ENCODE measurements around the gene SCG2.
A peak's percentile ranks its signal among the peaks of the same experiment; 100 is the strongest.

SCG2 gene, protein sequence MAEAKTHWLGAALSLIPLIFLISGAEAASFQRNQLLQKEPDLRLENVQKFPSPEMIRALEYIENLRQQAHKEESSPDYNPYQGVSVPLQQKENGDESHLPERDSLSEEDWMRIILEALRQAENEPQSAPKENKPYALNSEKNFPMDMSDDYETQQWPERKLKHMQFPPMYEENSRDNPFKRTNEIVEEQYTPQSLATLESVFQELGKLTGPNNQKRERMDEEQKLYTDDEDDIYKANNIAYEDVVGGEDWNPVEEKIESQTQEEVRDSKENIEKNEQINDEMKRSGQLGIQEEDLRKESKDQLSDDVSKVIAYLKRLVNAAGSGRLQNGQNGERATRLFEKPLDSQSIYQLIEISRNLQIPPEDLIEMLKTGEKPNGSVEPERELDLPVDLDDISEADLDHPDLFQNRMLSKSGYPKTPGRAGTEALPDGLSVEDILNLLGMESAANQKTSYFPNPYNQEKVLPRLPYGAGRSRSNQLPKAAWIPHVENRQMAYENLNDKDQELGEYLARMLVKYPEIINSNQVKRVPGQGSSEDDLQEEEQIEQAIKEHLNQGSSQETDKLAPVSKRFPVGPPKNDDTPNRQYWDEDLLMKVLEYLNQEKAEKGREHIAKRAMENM

DNA sequence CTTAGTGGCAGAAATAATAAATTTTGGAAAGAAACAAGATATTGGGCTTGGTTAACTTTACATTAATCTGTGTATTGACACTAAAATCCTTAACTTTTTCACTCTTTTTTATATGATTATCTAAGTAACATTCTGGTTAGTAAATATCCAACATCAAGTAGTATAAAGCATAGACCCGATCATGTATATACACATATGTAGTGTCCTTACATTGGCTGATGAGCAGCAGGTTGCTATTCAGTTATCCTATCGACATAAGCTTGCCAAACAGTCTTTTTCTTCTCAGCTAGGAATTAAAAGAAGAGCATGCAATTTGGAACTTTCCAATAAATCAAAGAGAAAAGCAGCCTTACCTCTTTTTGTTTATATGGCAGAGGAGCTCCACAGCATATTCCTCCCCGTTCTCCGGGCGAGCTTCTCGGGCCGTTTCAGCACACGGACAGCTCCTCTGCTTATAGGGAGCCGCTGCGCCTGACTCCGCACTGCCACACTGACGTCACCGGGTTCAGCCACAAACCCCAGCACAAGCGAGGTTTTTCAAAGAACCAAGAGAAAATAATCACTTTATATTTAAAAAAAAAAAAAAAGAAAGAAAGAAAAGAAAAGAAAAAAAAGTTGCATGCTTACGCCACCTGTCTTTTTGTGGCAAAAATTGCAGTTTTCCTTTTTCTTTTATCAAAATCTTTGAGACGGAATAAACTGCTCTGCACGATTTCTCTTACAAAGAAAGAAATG, at the start of gene SCG2:
Gene SCG2 (minus strand): TSS at position 430 of the 735 bp plus-strand sequence. CDS start 3,079 bp downstream, outside the sequence.
- DNase-seq: peak; percentile 60 to 93 (median 80)
- intact Hi-C loops (cut with DNase I): no loop called here

DNA sequence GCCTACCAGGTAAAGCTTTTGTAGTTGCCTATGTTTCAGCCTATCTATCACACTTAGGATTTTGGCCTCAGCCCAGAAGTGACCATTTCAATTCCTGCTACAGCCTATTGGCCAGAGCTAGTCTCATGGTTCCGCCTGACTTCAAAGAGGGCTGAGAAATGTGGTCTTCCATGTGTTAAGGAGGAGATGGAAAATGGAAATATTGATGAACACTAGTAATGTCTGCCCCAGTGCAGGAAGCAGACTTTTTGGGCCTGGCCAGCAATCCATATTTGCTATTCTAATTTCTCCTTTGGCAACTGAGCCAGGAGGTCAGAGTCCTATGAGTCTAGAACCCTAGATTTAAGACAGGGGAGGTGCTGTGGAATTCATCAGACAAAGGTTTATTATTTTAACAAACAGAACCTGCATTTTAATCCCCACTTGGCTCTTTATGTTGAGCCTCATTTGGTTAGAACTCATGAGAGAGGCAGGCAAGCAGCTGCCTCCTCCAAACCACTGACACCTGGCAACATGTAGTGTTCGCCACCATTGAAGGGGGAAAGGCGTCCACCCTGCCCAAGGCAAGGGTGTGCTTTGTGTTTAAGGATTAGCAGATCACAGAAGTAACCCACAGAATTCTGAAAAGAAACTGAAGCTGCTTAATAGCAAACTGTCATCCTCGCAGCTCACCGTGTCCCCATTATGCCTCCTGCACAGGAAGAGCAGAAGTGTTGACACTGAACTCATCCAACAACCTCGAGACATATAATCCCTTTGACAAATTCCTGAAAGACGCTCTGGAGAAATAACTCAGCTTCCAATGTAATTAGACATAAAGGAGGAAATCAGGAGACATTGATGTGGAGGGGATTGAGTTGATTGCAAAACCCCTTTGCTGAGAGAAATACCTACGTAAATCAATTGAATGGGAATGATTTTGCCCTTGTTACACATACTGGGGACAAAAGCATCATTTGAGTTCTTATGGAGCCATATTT, 47.7 kb upstream of the SCG2 start:
- intact Hi-C loops (cut with DNase I): no loop called here
- peak in 23 of 42 donors; percentile 1 to 58 (median 23) for DNase-seq

DNA sequence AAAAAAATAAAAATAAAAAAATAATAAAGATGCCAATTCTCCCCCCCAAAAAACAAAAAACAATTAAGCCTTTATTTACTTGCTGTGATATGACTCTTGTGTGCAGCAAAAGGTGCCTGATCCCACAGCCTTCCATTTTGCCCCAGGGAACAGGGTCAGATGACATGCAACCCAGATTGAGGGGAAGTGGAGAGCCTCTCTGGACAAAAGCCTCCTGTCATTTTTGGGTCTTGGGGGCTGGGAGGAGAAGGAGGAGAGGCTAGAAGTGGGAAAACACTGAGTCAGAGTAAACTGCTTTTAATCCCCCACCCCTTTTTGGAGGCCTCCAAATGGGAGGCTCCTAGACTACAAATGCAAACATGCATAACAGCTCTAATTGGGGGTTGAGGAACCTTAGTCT, 46.6 kb upstream of the SCG2 start:
- intact Hi-C loops (cut with DNase I): no loop called here
- no peak for DNase-seq

DNA sequence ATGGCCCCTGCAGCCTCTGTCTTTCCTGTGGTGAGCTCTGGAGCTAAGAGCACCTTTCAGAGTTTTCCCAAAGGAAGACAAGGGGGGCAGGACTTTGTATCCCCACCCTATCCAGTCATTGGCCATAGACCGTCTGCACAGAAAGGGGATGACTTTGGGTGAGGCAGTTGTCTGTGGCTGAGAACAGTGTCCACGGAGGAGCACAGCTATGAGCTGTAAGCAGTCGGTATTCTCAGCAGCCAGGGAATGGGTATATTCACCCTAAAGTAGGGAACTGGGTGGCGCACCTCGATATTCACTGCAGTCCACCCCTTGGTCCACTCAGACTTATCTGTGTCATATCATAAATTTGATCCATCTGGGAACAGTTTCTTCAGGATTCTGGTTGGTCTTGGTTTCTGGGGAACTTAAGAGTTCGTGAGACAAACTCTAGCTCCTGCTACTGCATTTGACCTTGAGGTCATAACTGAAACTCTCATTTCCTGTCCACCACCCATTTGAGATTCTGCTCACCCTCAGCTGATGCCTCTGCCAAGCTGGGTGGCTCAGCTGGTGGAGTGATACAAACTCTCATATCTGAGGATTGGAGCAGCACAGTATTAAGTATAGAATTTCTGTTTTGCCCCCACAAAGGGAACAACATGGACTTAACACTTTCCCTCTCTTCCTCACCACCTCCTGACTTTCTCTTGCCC, 45.2 kb upstream of the SCG2 start:
- DNase-seq: no peak
- intact Hi-C loops (cut with DNase I): no loop called here

DNA sequence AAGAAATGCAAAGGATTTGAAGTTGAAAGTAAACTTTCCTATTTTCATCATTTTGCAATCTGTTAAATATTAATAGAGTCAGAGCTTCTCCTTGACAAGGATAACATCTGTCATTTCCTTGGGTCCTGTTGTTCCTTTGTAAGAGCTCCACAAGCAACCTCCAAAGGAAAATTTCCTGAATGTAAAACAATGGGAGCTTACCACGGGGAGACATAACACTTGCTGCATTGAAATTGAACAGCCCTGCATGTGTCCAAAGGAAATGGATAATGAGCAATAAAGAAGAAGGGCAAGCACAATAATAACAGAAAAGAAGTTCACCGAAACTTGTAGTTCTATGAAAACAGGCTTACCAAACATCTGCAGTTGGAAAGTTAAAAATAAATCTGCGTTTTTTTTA, 42.0 kb upstream of the SCG2 start:
- DNase-seq: no peak
- intact Hi-C loops (cut with DNase I): no loop called here

DNA sequence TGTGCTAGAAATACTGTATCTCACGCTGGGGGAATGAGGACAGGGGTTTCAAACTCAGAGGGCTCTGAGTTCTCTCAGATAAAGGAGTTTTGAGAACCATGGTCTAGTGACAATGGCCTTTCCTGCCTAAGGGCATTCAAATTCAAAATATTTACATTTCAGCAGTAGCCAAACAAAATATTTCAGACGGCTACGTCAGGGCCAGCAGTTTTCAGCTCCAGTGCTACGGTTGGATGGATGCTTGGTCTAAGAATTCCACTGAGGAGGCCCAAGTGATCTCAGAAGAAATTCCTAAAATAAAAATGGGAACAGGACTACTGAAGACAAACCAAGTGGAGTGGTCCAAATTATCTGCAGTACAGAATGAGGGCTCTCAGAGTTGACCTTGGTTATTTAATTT, 41.1 kb upstream of the SCG2 start:
- no peak for DNase-seq
- intact Hi-C loops (cut with DNase I): no loop called here

DNA sequence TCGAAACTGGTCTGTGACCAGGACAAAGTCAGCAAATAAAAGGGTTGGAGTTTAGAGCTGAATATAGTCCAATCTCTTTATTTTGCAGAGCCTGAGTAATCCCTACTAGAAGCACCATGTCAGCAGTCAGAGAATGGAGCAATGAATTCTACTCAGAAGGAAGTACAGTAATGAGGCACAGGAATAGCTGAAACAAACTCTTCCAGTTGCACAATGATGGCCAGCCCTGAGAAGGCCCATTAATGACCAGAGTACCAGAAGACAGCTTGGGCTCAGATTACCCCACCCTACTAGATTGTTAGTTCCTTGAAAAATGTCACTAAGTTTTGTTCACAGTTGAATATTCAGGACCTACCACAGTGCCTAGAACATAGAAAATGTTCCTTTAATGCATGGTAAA, 40.3 kb upstream of the SCG2 start:
- intact Hi-C loops (cut with DNase I): no loop called here
- no peak for DNase-seq

DNA sequence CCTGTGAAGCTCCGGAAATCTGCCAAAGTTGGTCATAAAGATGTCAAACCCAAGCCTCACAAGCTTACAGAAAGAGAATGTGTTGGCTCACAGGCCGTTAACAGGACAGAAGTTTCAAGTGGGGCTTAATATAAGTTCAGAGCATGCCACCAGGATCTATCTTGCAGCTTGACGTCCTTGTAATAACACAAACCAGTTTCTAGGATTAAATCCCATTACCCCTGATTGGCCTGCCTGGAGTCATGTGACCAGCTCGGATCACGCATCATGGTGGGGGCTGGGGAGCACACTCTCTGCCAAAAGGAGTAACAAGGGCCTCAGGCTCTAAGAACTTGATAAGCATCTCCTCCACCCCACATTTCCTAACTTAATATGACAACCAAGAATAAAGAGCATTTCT, 38.9 kb upstream of the SCG2 start:
- DNase-seq: no peak
- intact Hi-C loops (cut with DNase I): no loop called here

DNA sequence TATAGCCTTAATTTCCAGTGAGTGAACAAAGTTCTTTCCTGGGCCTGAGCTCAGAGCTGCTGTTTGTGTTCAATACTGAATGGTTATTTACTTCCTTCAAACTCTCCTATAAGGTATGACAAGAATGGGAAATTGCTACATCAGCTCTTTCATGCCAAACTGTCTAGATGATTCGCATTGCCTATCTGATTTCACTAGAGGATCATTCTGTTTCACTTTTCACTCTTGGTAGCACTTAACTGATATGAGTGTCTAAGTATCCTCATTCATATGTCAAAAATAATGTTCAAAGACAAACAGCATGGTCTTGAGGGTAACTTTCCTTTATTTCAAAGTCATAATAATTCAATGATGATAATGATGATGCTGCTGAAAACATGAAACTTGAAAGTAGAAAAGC, 32.9 kb upstream of the SCG2 start:
- no peak for DNase-seq
- intact Hi-C loops (cut with DNase I): no loop called here

DNA sequence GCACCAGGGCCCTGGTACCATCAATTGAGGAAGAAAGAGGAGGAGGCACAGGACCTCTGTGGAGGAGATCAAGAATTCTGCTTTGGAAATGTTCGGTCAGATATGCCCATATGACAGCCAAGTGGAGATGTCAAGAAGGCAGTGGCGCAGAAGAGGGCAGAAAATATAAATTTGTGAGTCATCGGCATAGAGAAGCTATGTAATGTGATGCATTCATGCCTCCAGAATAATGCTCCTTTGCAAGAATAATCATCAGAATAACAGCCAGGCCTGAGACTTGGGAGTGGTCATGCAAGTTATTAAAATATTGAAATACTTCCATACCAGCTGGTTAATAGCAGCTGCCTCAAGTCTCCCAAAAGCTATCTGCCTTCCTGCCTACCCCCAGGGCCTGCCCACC, 32.1 kb upstream of the SCG2 start:
- intact Hi-C loops (cut with DNase I): no loop called here
- no peak for DNase-seq

DNA sequence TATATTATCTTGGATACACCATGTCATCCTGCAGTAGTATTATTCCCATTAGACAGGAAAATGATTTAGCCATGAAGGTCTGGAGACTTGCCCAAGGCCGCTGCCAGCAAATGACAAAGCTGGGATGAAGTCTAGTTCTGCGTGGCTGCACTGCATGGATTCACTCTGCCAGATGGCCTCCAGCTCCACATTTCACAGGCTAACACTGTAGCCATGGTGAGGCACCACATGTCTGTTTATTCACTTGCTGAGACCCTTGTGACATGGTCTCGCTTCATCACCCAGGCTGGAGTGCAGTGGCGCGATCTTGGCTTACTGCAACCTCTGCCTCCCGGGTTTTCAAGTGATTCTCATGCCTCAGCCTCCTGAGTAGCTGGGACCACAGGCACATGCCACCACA, 31.5 kb upstream of the SCG2 start:
- intact Hi-C loops (cut with DNase I): no loop called here
- DNase-seq: no peak

DNA sequence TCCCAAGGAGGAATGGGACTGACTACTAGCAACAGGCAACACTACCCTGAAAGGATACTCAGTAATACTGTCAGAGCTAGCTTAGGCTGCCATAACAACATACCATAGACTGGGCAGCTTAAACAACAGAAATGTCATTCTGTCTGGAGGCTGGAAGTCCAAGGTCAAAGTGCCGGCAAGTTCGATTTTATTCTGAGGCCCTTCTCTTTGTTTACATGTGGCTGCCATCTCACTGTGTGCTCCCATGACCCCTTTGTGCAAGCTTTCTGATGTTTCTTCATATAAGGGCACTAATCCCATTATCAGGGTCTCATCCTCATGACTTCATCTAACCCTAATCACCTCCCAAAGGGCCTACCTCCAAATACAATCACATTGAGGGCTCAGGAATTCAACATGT, 30.7 kb upstream of the SCG2 start:
- intact Hi-C loops (cut with DNase I): no loop called here
- no peak for DNase-seq

DNA sequence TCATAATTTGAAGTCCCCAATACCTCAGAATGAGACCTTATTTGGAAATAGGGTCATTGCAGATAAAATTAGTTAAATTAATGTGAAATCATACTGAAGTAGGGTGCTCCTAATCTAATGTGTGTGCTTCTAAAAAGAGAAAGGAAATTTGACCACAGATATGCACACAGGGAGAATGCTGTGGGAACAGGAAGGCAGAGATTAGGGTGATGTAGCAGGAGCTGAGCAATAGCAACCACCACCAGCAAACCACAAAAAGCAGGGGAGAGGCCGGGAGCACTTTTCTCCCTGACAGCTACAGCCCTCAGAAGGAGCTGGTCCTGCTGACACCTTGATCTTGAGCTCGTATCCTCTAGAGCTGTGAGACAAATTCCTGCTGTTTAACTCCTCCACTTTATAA, 24.6 kb upstream of the SCG2 start:
- intact Hi-C loops (cut with DNase I): no loop called here
- DNase-seq: no peak

DNA sequence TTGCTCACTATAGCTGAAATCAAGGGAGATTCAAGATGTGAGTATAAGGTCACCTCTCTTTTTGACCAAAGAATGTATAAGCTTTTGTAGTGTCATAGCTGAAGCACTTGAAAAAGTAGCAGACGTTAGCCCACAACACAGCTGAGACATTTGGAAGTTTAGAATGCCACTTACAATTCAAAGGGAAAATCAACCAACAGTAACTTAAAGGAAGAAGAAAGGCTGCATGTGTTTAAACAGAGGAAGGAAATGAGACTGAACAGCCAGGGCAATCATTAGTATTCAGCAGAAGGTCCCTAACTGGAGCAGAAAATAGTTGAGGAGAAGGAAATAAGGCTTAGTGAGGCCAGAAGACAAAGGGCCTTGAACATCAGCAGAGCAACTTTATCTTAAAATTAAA, 23.5 kb upstream of the SCG2 start:
- intact Hi-C loops (cut with DNase I): no loop called here
- DNase-seq: no peak

DNA sequence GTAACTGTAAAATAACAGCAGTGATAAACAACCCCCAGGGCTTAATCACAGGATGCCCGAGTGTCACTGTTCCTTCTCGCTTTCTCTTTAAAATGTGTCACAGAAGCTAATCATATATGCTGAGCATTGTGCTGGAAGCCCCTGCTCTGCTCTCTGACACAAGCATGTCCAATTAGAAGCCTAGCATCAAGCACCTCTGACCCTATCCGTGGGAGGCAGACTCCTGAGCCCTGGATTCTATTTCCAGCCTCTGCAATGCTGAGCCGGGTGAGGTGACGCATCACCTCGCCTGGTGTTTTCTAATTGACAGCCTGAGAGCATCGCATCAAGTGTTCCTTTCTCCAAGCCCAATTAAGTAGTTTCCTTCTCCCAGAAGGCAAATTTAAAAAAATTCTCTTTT, 19.7 kb upstream of the SCG2 start:
- peak in 37 of 42 donors; percentile 7 to 81 (median 50) for DNase-seq
- intact Hi-C loops (cut with DNase I): no loop called here

DNA sequence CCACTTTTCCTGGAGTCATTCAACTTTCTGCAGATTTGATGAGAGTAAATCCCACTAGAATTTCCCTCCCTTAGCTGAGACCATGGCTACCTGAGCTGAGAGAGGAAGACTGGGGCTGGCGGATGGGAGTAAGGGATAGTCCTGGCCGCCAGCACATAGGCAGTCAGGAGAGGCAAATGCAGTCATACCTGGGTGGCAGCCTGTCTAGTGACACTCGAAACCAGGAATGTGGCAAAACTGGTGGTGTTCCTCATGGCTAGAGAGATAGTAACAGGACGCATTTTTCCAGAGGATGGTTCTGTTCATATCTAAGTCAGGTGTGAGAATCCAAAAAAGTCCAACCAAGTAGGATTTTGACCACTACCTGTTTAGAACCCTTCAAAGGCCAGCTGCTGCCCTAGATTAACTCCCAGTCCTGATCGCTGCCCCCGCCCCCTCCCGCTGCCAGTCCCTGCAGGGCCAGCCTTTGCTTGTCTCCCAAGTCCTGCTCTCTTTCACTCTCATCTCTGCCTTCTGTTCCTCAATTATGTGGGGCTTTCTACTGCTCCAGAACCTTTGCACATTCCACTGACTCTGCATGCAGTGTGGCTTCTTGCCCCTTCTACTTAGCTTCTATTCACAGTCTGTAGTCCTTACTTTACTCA, 17.4 kb upstream of the SCG2 start:
- no peak for DNase-seq
- intact Hi-C loops (cut with DNase I): no loop called here

DNA sequence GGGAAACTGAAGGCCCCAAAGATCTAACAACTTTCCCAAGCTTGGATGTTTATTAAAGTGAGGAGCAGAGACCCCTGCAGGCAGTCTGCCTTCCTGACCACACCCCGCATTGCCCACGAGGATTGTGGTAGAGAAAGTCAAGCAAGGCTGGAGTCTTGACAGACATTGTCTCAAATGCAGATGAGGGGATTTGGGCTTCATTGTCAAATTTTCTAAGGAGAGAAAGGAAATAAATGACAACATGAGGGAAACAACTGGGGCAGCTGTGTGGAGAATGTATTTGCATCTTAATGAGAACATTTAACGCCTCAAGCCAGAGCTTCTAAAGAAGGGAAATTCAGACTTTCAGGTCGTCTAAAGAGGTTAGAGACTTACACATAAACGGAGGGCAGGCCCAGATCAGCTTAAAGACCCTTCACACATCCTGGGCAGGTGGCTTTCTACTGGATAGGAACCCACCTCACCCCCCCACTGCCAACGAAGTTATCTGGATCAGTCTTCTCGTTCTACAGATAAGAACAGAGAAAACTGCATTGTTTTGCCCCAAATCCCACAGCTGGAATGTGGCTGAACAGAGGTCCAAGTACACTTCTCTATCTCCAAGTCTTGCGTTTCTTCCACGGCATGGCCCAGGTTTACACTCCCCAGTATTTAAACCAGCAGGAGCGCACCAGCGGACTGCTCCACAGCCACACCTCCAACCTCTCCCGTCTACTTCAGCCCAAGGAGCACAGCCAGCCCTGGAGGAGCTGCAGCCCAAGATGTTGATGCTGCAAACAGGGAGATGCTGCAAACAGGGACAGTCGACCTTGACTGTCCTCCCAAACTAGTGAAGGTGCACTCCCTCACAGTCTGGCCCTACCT, 16.2 kb upstream of the SCG2 start:
- intact Hi-C loops (cut with DNase I): no loop called here
- DNase-seq: no peak

Data from head of caudate nucleus (tissue), 42 donors.